Psoas muscle (tissue), 8 donors: ENCODE results near the gene FAM53C. TPM values are rescaled to one million over a fixed set of nuclear protein-coding genes. Genes with fewer than 3 reads are reported as not detected.

ENCODE experiments used
- ATAC-seq, 4 donors: fragments of 200-7000 bp; cut with Tn5 transposase; one replicate each; pipeline ENCODE4 v1.9.1; 2020; ENCODE audit warnings: moderate library complexity in 3 of 4, mild to moderate bottlenecking in 2 of 4
- DNase-seq, 2 donors: peaks; one replicate each; pipeline ENCODE4 v3.0.0-alpha.2; 2020
- H3K27ac ChIP-seq: fragments of 200-600 bp; one replicate; pipeline ENCODE4 v1.8.0; 2022
- H3K27me3 ChIP-seq, 3 donors: fragments of 200-600 bp in 1 of 3; one replicate each; pipeline versions ENCODE4 v1.6.1 to v1.8.0; 2013 to 2022; ENCODE audit warnings: low read length in 2 of 3, mild to moderate bottlenecking in 2 of 3, moderate library complexity in 1 of 3; ENCODE audit not compliant: insufficient read depth in 3 of 3
- H3K36me3 ChIP-seq, 2 donors: fragments of 200-600 bp in 1 of 2; one replicate each; pipeline versions ENCODE4 v1.6.1 to v1.8.0; 2013 to 2022; ENCODE audit warnings: low read depth in 1 of 2, mild to moderate bottlenecking in 1 of 2, moderate library complexity in 1 of 2; ENCODE audit not compliant: insufficient read depth in 1 of 2
- H3K4me1 ChIP-seq: fragments of 200-600 bp; one replicate; pipeline ENCODE4 v1.8.0; 2022
- H3K4me3 ChIP-seq: fragments of 200-600 bp; one replicate; pipeline ENCODE4 v1.8.0; 2022; ENCODE audit warnings: mild to moderate bottlenecking
- H3K9me3 ChIP-seq: fragments of 200-600 bp; one replicate; pipeline ENCODE4 v1.8.0; 2022
- WGBS, 3 donors: extraction: QIAGEN DNeasy Blood & Tissue Kit; methylation state at CpG; one replicate each; pipeline versions ENCODE4 v1.1.6 to v1.1.7; 2013; 5-methylcytosine and 5-hydroxymethylcytosine counted together
- intact Hi-C, 2 donors: fragments of 100-400 bp; cut with DNase I; formaldehyde crosslinking; loops; one replicate each; pipeline versions ENCODE4 v1.11.0 to v1.14.2; 2022
- polyA plus RNA-seq, 3 donors: library from polyadenylated mRNA; stranded (reverse); fragments of 200-250 nt; gene quantifications; one replicate each; pipeline ENCODE4 v1.2.3, GENCODE V29; 2013
- total RNA-seq, 4 donors: library from RNA; stranded (reverse); fragmentation: NEBNext Ultra II Directional in 2 of 4; extraction: Animal tissue kit (Norgen Biotek cat#: 25700) in 2 of 4; gene quantifications; one replicate each; pipeline versions ENCODE4 v1.2.1 to v1.2.4, GENCODE V29; 2021 to 2023
- TF ChIP-seq, protein P1 (sequence below): fragments of 200-600 bp; IDR thresholded peaks from one replicate; pipeline ENCODE4 v1.8.0; 2022; ENCODE audit warnings: antibody characterized with exemption
- donor health status: healthy with polysubstance abuse.
- donor health status: DM: no; HTN: no; CAD: no; lungs with moderate emphysema.
- donor health status: Bipolar disorder and iron deficiency.
- donor health status: healthy.
- donor health status: DM: yes; HTN: yes; CAD: no.
- donor health status: DM: no; HTN: no; CAD: no.
- donor health status: DM: no; HTN: no; CAD: no.
- donor health status: DM: yes; HTN: yes; CAD: no.

The FAM53C gene
- total and polyA plus RNA-seq, 7 donors = 10.8 to 57.6 (median 36.0) TPM

GRCh38 chr5:138352071-138352721, 14.1 kb downstream of the FAM53C start, which contains the start of gene KDM3B:
KDM3B (plus strand) TSS chr5:138352685; CDS start chr5:138352796, 111 bp downstream.
- intact Hi-C loops = loop anchor here in 1 of 2 donors (1.0 to 5.0 kb wide), 2 partner anchors 14 to 35 kb away; partner anchors contain the start of gene FAM53C
- peaks cover 0 to 16% of the 10 kb centered on the region in 2 donors for H3K36me3 ChIP-seq
- no peaks in the 10 kb centered on the region for H3K27me3 ChIP-seq
- peaks cover 8% of the 10 kb centered on the region for H3K9me3 ChIP-seq
- peaks cover 42% of the 10 kb centered on the region for H3K4me1 ChIP-seq
- ATAC-seq (peak; percentile 85 to 91 (median 89)), DNase-seq (peak; percentile 86 to 92)
- H3K27ac ChIP-seq = peak within 1 kb of the TSS; percentile 93
- WGBS, 3 donors = 8 to 14% (median 10%) methylated on average over 13 to 30 of the region's 30 CpGs
- peak within 1 kb of the TSS; percentile 96 for H3K4me3 ChIP-seq
- TF ChIP-seq, protein P1, sequence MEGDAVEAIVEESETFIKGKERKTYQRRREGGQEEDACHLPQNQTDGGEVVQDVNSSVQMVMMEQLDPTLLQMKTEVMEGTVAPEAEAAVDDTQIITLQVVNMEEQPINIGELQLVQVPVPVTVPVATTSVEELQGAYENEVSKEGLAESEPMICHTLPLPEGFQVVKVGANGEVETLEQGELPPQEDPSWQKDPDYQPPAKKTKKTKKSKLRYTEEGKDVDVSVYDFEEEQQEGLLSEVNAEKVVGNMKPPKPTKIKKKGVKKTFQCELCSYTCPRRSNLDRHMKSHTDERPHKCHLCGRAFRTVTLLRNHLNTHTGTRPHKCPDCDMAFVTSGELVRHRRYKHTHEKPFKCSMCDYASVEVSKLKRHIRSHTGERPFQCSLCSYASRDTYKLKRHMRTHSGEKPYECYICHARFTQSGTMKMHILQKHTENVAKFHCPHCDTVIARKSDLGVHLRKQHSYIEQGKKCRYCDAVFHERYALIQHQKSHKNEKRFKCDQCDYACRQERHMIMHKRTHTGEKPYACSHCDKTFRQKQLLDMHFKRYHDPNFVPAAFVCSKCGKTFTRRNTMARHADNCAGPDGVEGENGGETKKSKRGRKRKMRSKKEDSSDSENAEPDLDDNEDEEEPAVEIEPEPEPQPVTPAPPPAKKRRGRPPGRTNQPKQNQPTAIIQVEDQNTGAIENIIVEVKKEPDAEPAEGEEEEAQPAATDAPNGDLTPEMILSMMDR = peak; percentile 96

DNA sequence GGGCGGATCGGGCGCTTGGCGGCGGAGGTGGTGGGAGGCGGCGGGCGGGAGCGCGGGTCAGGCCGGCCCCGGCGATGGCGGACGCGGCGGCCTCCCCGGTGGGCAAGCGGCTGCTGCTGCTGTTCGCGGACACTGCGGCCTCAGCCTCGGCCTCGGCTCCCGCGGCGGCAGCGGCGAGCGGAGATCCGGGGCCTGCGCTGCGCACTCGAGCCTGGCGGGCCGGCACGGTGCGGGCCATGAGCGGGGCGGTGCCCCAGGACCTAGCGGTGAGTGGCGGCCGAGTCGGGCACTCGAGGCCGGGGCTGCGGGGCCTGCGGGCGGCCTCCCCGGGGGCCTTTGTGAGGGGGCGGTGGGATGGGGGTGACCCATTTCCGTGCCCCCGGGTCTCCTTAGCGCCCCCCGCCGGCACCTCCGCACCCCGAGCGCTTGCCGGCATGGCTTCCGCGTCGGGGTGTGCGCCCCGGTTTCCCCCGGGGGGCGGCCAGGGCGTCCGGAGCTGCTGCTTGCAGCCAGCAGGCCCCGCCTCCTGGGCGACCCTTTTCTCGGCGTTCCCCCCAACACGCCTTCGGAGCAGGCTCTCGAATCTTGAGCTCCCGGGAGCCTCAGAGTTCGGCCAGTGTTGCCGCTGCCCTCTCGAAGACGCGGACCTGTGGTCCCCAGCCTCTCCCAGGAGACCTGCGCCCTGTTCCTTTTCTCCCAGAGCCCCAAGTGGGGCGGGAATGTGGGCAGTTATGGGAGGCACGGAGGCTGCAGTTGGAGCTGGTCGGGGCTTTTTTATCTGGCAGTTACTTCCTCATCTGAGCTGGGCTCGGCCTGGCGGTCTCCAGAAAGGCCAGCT, 14.9 kb downstream of the FAM53C start:
- H3K9me3 ChIP-seq = peaks cover 8% of the 10 kb centered on the region
- ATAC-seq (peak; percentile 60 to 69 (median 64)), DNase-seq (peak; percentile 65 to 79)
- H3K27ac ChIP-seq = peak overlapping the region; percentile 93
- no peaks in the 10 kb centered on the region for H3K27me3 ChIP-seq
- intact Hi-C loops = loop anchor here in 1 of 2 donors (1.0 to 5.0 kb wide), 2 partner anchors 15 to 34 kb away; partner anchors contain the start of gene FAM53C
- H3K4me1 ChIP-seq = peaks cover 42% of the 10 kb centered on the region
- TF ChIP-seq, protein P1 = no peak
- H3K4me3 ChIP-seq = peak overlapping the region; percentile 96
- 0% methylated on average over 51 to 88 of the region's 88 CpGs for WGBS, 3 donors
- peaks cover 0 to 8% of the 10 kb centered on the region in 2 donors for H3K36me3 ChIP-seq

- peak overlapping the region; percentile 96 for H3K4me3 ChIP-seq
- TF ChIP-seq, protein P1 = no peak
- peaks cover 42% of the 10 kb centered on the region for H3K4me1 ChIP-seq
- H3K9me3 ChIP-seq = peaks cover 8% of the 10 kb centered on the region
- H3K36me3 ChIP-seq = peaks cover 0 to 2% of the 10 kb centered on the region in 2 donors
- no peak for ATAC-seq
- no peak for DNase-seq
- intact Hi-C loops = loop anchor here in 1 of 2 donors (5.0 kb wide), 1 partner anchor 34 kb away; no protein-coding TSS in a partner anchor
- H3K27me3 ChIP-seq = no peaks in the 10 kb centered on the region
- 1 to 3% (median 1%) methylated on average over 11 of the region's 11 CpGs for WGBS, 3 donors
- peak overlapping the region; percentile 93 for H3K27ac ChIP-seq
These were observed 15.6 kb downstream of the FAM53C start for GRCh38 chr5:138353560-138354080.

- Histone ChIP-seq H3K4me3 (peak overlapping the region; percentile 96), H3K9me3 (peaks cover 8% of the 10 kb centered on the region), H3K4me1 (peaks cover 40% of the 10 kb centered on the region), H3K27ac (peak overlapping the region; percentile 93), H3K27me3 (no peaks in the 10 kb centered on the region), H3K36me3 (no peaks in the 10 kb centered on the region)
- no peak for ATAC-seq
- intact Hi-C loops = loop anchor here in 1 of 2 donors (5.0 kb wide), 1 partner anchor 33 kb away; no protein-coding TSS in a partner anchor
- TF ChIP-seq, protein P1 = no peak
- no peak for DNase-seq
- 10 to 15% (median 11%) methylated on average over 5 of the region's 5 CpGs for WGBS, 3 donors
These were observed 16.3 kb downstream of the FAM53C start for GRCh38 chr5:138354387-138354786.
